Uterus (tissue), 4 donors: ENCODE data around the gene SPATS2L. TPM values are rescaled to one million over a fixed set of nuclear protein-coding genes. Genes with fewer than 3 reads are reported as not detected.

Experiments used
- DNase-seq, 2 donors: peaks; one replicate each; pipeline ENCODE4 v3.0.0-alpha.2; 2019 to 2020
- H3K27ac ChIP-seq, 2 donors: fragments of 200-600 bp; sonication (generic); 1 replicate in 1 of 2; 2 replicates in 1 of 2; pipeline ENCODE4 v1.5.1; 2016 to 2018
- H3K27me3 ChIP-seq, 2 donors: fragments of 200-600 bp; sonication (generic); one replicate each; pipeline ENCODE4 v1.5.1; 2018 to 2019; ENCODE audit warnings: control low read depth in 1 of 2
- H3K36me3 ChIP-seq, 2 donors: fragments of 200-600 bp; sonication (generic); one replicate each; pipeline ENCODE4 v1.5.1; 2019; ENCODE audit warnings: control low read depth in 1 of 2
- H3K4me1 ChIP-seq, 2 donors: fragments of 200-600 bp; sonication (generic); one replicate each; pipeline ENCODE4 v1.5.1; 2018 to 2019; ENCODE audit warnings: control low read depth in 1 of 2
- H3K4me3 ChIP-seq, 2 donors: fragments of 200-600 bp; sonication (generic); 1 replicate in 1 of 2; 2 replicates in 1 of 2; pipeline ENCODE4 v1.5.1; 2018 to 2019; ENCODE audit warnings: mild to moderate bottlenecking in 1 of 2
- H3K9me3 ChIP-seq, 2 donors: fragments of 200-600 bp; sonication (generic); one replicate each; pipeline ENCODE4 v1.5.1; 2019; ENCODE audit warnings: control low read depth in 1 of 2
- POLR2A ChIP-seq, 2 donors: fragments of 450-650 bp; IDR thresholded peaks; one replicate each; pipeline ENCODE4 v1.6.1; 2016; ENCODE audit warnings: antibody characterized with exemption in 2 of 2, mild to moderate bottlenecking in 1 of 2, moderate library complexity in 1 of 2
- intact Hi-C: fragments of 100-400 bp; cut with DNase I; formaldehyde crosslinking; loops from one replicate; pipeline ENCODE4 v1.15.1; 2023; ENCODE audit warnings: low total_unique reads
- total RNA-seq, 4 donors: library from RNA; depleted of rRNA in 3 of 4; stranded (reverse); fragments of >200 nt in 3 of 4; gene quantifications; one replicate each; pipeline versions ENCODE4 v1.1.0 to v1.2.4, GENCODE V29; 2014 to 2023
- TF ChIP-seq, protein P1 (sequence below), 4 experiments: fragments of 200-600 bp in 2 of 4; fragments of 450-650 bp in 2 of 4; sonication (generic) in 2 of 4; IDR thresholded peaks; one replicate each; pipeline ENCODE4 v1.5.1; 2016 to 2019; ENCODE audit warnings: antibody characterized with exemption in 4 of 4, mild to moderate bottlenecking in 2 of 4, moderate library complexity in 1 of 4
- donor health status: DM: yes; HTN: yes; CAD: no.

The SPATS2L gene
- total RNA-seq, 4 donors from 2014 or later = 20.6 to 99.3 (median 73.1) TPM

DNA sequence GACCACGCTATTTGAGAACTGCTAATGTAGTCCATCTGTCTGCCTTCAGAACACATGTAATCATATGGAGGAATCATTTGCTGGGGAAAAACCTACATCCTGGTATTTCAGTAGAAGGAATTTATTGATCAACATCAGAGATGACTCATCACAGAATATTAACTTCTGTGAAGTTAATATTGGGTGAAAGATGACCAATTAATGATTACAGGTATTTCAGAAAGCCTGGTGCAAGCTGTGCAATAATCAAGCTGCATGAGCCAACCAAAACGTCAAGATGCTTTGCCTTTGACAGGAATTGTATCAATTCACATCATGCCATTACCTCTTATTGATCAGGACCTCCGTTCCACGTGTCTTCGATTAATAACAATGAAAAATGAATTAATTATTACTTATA lies 9.4 kb upstream of the SPATS2L start:
- intact Hi-C loops = no loop called here
- TF ChIP-seq POLR2A (IDR thresholded peaks at IDR 0.05) = no peak
- TF ChIP-seq, protein P1, sequence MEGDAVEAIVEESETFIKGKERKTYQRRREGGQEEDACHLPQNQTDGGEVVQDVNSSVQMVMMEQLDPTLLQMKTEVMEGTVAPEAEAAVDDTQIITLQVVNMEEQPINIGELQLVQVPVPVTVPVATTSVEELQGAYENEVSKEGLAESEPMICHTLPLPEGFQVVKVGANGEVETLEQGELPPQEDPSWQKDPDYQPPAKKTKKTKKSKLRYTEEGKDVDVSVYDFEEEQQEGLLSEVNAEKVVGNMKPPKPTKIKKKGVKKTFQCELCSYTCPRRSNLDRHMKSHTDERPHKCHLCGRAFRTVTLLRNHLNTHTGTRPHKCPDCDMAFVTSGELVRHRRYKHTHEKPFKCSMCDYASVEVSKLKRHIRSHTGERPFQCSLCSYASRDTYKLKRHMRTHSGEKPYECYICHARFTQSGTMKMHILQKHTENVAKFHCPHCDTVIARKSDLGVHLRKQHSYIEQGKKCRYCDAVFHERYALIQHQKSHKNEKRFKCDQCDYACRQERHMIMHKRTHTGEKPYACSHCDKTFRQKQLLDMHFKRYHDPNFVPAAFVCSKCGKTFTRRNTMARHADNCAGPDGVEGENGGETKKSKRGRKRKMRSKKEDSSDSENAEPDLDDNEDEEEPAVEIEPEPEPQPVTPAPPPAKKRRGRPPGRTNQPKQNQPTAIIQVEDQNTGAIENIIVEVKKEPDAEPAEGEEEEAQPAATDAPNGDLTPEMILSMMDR (IDR thresholded peaks at IDR 0.05) = no peak

DNA sequence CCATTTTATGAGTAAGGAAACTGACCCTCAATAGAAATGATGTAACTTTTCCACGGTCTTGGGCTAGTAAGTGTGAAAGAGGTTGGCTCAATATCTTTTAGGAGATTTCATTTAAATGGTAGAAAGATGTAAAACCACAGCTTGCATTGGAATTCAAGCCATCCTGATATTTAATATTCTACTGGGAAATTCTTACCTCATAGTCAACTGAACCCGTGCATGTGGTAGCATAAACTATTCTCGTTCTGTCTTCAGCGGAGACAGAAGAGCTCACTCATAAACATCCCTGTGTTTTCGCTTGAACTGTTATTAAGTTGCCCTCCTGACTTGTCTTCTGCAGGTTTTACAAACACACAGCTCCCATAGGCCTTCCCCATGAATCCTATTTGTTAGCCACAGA lies 8.5 kb upstream of the SPATS2L start:
- DNase-seq = no peak
- no peak for TF ChIP-seq POLR2A (IDR thresholded peaks at IDR 0.05)
- TF ChIP-seq, protein P1 (IDR thresholded peaks at IDR 0.05) = no peak
- no peak overlapping the region for H3K27ac ChIP-seq
- no peaks in the 10 kb centered on the region for H3K9me3 ChIP-seq
- intact Hi-C loops = no loop called here
- no peak overlapping the region for H3K4me3 ChIP-seq
- no peaks in the 10 kb centered on the region for H3K36me3 ChIP-seq
- no peaks in the 10 kb centered on the region for H3K4me1 ChIP-seq
- no peaks in the 10 kb centered on the region for H3K27me3 ChIP-seq

More for the DNA sequence above, 9.4 kb upstream of the SPATS2L start:
- no peak overlapping the region for H3K4me3 ChIP-seq
- no peaks in the 10 kb centered on the region for H3K9me3 ChIP-seq
- DNase-seq = no peak
- no peaks in the 10 kb centered on the region for H3K4me1 ChIP-seq
- no peak overlapping the region for H3K27ac ChIP-seq
- no peaks in the 10 kb centered on the region for H3K36me3 ChIP-seq
- H3K27me3 ChIP-seq = no peaks in the 10 kb centered on the region

DNA sequence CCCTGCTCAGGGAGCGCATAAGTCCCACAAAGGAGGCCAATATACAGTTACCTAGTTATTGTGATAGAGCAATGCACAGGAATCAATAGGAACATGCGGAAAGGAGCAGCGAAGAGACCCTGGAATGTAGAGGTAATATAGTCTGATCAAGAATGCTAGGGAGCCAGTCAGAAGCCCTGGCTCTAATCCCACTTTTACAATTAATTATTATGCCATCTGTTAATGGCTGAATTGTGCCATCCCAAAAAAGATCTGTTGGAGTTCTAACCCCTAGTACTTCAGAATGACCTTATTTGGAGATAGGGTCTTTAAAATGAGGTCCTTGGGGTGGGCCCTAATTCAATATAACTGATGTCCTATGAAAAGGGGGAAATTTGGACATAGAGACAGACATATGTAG lies 7.7 kb upstream of the SPATS2L start:
- no peak for DNase-seq
- H3K27ac ChIP-seq = no peak overlapping the region
- H3K4me3 ChIP-seq = no peak overlapping the region
- H3K4me1 ChIP-seq = no peaks in the 10 kb centered on the region
- no peaks in the 10 kb centered on the region for H3K36me3 ChIP-seq
- TF ChIP-seq POLR2A (IDR thresholded peaks at IDR 0.05) = no peak
- TF ChIP-seq, protein P1 (IDR thresholded peaks at IDR 0.05) = no peak
- intact Hi-C loops = no loop called here
- H3K9me3 ChIP-seq = no peaks in the 10 kb centered on the region
- H3K27me3 ChIP-seq = no peaks in the 10 kb centered on the region

DNA sequence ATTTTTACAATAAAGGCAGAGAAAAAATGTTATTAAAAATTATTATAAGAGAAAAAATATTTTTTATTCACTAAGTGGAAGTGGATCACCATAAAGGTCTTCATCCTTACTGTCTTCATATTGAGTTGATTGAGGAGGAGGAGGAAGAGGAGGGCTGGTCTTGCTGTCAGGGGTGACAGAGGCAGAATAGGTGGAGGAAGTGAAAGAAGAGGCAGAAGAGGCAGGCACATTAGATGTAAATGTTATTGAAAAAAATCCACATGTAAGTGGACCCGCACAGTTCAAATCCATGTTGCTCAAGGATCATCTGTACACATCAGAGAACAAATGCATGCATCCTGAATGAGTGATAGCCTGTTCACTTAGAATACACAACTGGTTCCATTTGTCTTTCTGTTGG lies 6.4 kb upstream of the SPATS2L start:
- Histone ChIP-seq H3K36me3 (no peaks in the 10 kb centered on the region), H3K4me1 (no peaks in the 10 kb centered on the region), H3K9me3 (no peaks in the 10 kb centered on the region), H3K27ac (no peak overlapping the region), H3K27me3 (no peaks in the 10 kb centered on the region), H3K4me3 (no peak overlapping the region)
- intact Hi-C loops = no loop called here
- DNase-seq = no peak
- no peak for TF ChIP-seq POLR2A (IDR thresholded peaks at IDR 0.05)
- TF ChIP-seq, protein P1 (IDR thresholded peaks at IDR 0.05) = no peak

DNA sequence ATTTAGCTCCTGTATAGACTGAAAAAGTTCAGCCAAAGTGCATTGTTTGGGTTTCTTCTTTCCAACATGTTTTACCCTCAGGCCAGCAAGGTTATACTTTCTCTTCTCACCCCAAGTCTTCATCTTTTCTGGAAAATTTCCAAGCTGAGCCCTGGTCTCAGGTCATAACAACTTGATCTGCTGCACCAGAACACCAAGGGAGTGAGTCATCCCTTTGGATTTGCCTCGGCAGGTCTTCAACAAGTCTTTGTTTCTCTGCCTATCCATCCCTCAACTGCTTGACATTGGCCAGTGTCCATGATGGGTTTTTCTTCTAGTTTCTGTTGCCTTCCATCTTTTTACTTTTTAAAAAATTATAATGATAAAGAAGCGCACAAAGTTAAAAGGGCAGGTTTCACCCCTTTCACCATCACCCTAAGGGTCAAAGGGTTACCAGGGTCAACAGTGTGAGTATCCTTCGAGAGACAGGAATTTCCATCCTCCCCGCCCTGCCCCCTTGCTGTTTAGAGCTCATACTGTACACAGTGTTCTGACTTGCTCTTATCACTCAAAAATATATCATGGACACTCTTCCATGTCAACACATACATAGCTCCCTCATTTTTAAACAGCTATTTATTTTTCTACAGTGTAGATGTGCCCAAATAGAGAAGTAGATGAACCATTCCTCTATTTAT lies 5.7 kb upstream of the SPATS2L start:
- DNase-seq = no peak
- no peaks in the 10 kb centered on the region for H3K4me1 ChIP-seq
- H3K36me3 ChIP-seq = no peaks in the 10 kb centered on the region
- no peak overlapping the region for H3K27ac ChIP-seq
- no peaks in the 10 kb centered on the region for H3K9me3 ChIP-seq
- H3K27me3 ChIP-seq = no peaks in the 10 kb centered on the region
- no peak overlapping the region for H3K4me3 ChIP-seq
- intact Hi-C loops = no loop called here
- no peak for TF ChIP-seq POLR2A (IDR thresholded peaks at IDR 0.05)
- TF ChIP-seq, protein P1 (IDR thresholded peaks at IDR 0.05) = no peak
